Sigmoid colon (tissue), 7 donors: ENCODE results near the gene ZC3H6. TPM values are rescaled to one million over a fixed set of nuclear protein-coding genes. Genes with fewer than 3 reads are reported as not detected.

Source experiments
- DNase-seq: peaks from one replicate; pipeline ENCODE4 v3.0.0-alpha.2; 2019
- H3K27ac ChIP-seq, 4 donors: fragments of 200-600 bp; sonication (generic); one replicate each; pipeline ENCODE4 v1.5.1; 2016 to 2019; ENCODE audit warnings: mild to moderate bottlenecking in 1 of 4
- H3K27me3 ChIP-seq, 3 donors: fragments of 200-600 bp; sonication (generic); one replicate each; pipeline ENCODE4 v1.5.1; 2019; ENCODE audit warnings: mild to moderate bottlenecking in 1 of 3
- H3K36me3 ChIP-seq, 4 donors: fragments of 200-600 bp; sonication (generic); one replicate each; pipeline ENCODE4 v1.5.1; 2016 to 2019
- H3K4me1 ChIP-seq, 4 donors: fragments of 200-600 bp; sonication (generic); one replicate each; pipeline ENCODE4 v1.5.1; 2017 to 2019
- H3K4me3 ChIP-seq, 4 donors: fragments of 200-600 bp; sonication (generic); one replicate each; pipeline ENCODE4 v1.5.1; 2017 to 2019; ENCODE audit warnings: mild to moderate bottlenecking in 2 of 4, moderate library complexity in 1 of 4
- H3K9me3 ChIP-seq, 4 donors: fragments of 200-600 bp in 3 of 4; sonication (generic) in 3 of 4; one replicate each; pipeline versions ENCODE4 v1.5.1 to v1.6.1; 2013 to 2019
- CTCF ChIP-seq, 4 experiments: fragments of 450-650 bp in 3 of 4; fragments of 200-600 bp in 1 of 4; IDR thresholded peaks; one replicate each; pipeline ENCODE4 v1.5.1; 2016 to 2019; ENCODE audit warnings: antibody characterized with exemption in 4 of 4, mild to moderate bottlenecking in 3 of 4, moderate library complexity in 2 of 4
- EP300 ChIP-seq, 4 donors: sonication (generic); formaldehyde crosslinking; IDR thresholded peaks; one replicate each; pipeline ENCODE4 v1.6.1; 2017; ENCODE audit warnings: antibody characterized with exemption in 4 of 4
- POLR2A ChIP-seq, 2 donors: fragments of 450-650 bp; IDR thresholded peaks; one replicate each; pipeline ENCODE4 v1.6.1; 2016; ENCODE audit warnings: antibody characterized with exemption in 2 of 2, mild to moderate bottlenecking in 2 of 2, moderate library complexity in 2 of 2
- POLR2AphosphoS5 ChIP-seq, 4 donors: sonication (generic); formaldehyde crosslinking; IDR thresholded peaks; one replicate each; pipeline ENCODE4 v1.6.1; 2017; ENCODE audit warnings: antibody characterized with exemption in 4 of 4
- WGBS, 2 donors: extraction: QIAGEN DNeasy Blood & Tissue Kit; methylation state at CpG; one replicate each; pipeline ENCODE4 v1.1.7; 2013; 5-methylcytosine and 5-hydroxymethylcytosine counted together
- intact Hi-C: fragments of 100-400 bp; cut with DNase I; formaldehyde crosslinking; loops from one replicate; pipeline ENCODE4 v1.15.1; 2023
- polyA plus RNA-seq, 3 donors: library from polyadenylated mRNA; stranded (reverse); fragments of 200-250 nt; gene quantifications; one replicate each; pipeline ENCODE4 v1.2.3, GENCODE V29; 2013
- total RNA-seq, 4 donors: library from RNA; depleted of rRNA; stranded (reverse); fragments of >200 nt; gene quantifications; one replicate each; pipeline ENCODE4 v1.1.0, GENCODE V29; 2016
- donor health status: healthy with polysubstance abuse.
- donor health status: Bipolar disorder and iron deficiency.
- donor health status: healthy.

ZC3H6 gene
- total and polyA plus RNA-seq, 7 donors, result 0.60 to 27.1 (median 13.2) TPM

- intact Hi-C loops, result no loop called here
- Histone ChIP-seq H3K4me1 (no peaks in the 10 kb centered on the region), H3K36me3 (no peaks in the 10 kb centered on the region), H3K27me3 (no peaks in the 10 kb centered on the region), H3K27ac (no peak overlapping the region), H3K9me3 (no peaks in the 10 kb centered on the region), H3K4me3 (no peak overlapping the region)
- no peak for DNase-seq
- TF ChIP-seq EP300 (IDR thresholded peaks at IDR 0.05), result no peak
- TF ChIP-seq CTCF (IDR thresholded peaks at IDR 0.05), result no peak
- no peak for TF ChIP-seq POLR2A (IDR thresholded peaks at IDR 0.05)
- no peak for TF ChIP-seq POLR2AphosphoS5 (IDR thresholded peaks at IDR 0.05)
- WGBS, 2 donors, result 52 to 65% methylated on average over 2 of the region's 2 CpGs
These were observed 64.6 kb downstream of the ZC3H6 start for GRCh38 chr2:112339986-112340385.

- H3K9me3 ChIP-seq, result no peaks in the 10 kb centered on the region
- H3K27me3 ChIP-seq, result no peaks in the 10 kb centered on the region
- intact Hi-C loops, result no loop called here
- no peaks in the 10 kb centered on the region for H3K36me3 ChIP-seq
- no peak for TF ChIP-seq POLR2A (IDR thresholded peaks at IDR 0.05)
- TF ChIP-seq EP300 (IDR thresholded peaks at IDR 0.05), result no peak
- no peak for TF ChIP-seq CTCF (IDR thresholded peaks at IDR 0.05)
- no peak for TF ChIP-seq POLR2AphosphoS5 (IDR thresholded peaks at IDR 0.05)
- DNase-seq, result no peak
- 86 to 87% methylated on average over 9 of the region's 9 CpGs for WGBS, 2 donors
- no peak overlapping the region for H3K27ac ChIP-seq
- H3K4me3 ChIP-seq, result no peak overlapping the region
- H3K4me1 ChIP-seq, result no peaks in the 10 kb centered on the region
These were observed 65.3 kb downstream of the ZC3H6 start for GRCh38 chr2:112340475-112341267.

- no peak for TF ChIP-seq POLR2AphosphoS5 (IDR thresholded peaks at IDR 0.05)
- no peak for TF ChIP-seq EP300 (IDR thresholded peaks at IDR 0.05)
- no peak for TF ChIP-seq POLR2A (IDR thresholded peaks at IDR 0.05)
- no peak for TF ChIP-seq CTCF (IDR thresholded peaks at IDR 0.05)
- H3K9me3 ChIP-seq, result no peaks in the 10 kb centered on the region
- WGBS, 2 donors, result 88 to 89% methylated on average over 2 of the region's 2 CpGs
- H3K27ac ChIP-seq, result no peak overlapping the region
- intact Hi-C loops, result no loop called here
- DNase-seq, result no peak
- no peaks in the 10 kb centered on the region for H3K36me3 ChIP-seq
- no peaks in the 10 kb centered on the region for H3K27me3 ChIP-seq
- H3K4me1 ChIP-seq, result no peaks in the 10 kb centered on the region
- no peak overlapping the region for H3K4me3 ChIP-seq
These were observed 66.7 kb downstream of the ZC3H6 start for GRCh38 chr2:112342067-112342550.

GRCh38 chr2:112343827-112344585 lies 68.6 kb downstream of the ZC3H6 start:
- Histone ChIP-seq H3K27me3 (no peaks in the 10 kb centered on the region), H3K36me3 (no peaks in the 10 kb centered on the region), H3K4me1 (no peaks in the 10 kb centered on the region), H3K27ac (no peak overlapping the region), H3K4me3 (no peak overlapping the region), H3K9me3 (no peaks in the 10 kb centered on the region)
- intact Hi-C loops, result no loop called here
- WGBS, 2 donors, result 69 to 70% methylated on average over 1 of the region's 1 CpG
- DNase-seq, result no peak
- TF ChIP-seq EP300 (IDR thresholded peaks at IDR 0.05), result no peak
